Esophagus squamous epithelium (tissue), 4 donors: ENCODE results near the gene TFAP2B.

Experiments
- CTCF ChIP-seq, 6 experiments: fragments of 450-650 bp in 4 of 6; fragments of 200-600 bp in 2 of 6; sonication (generic) in 2 of 6; IDR thresholded peaks; one replicate each; pipeline ENCODE4 v1.5.1; 2016 to 2019; ENCODE audit warnings: antibody characterized with exemption in 6 of 6, mild to moderate bottlenecking in 4 of 6, moderate library complexity in 4 of 6
- POLR2A ChIP-seq, 4 donors: fragments of 450-650 bp; IDR thresholded peaks; one replicate each; pipeline ENCODE4 v1.6.1; 2017; ENCODE audit warnings: antibody characterized with exemption in 4 of 4, mild to moderate bottlenecking in 4 of 4, moderate library complexity in 3 of 4

GRCh38 chr6:50834929-50835410, 16.3 kb downstream of the TFAP2B start:
- no peak for TF ChIP-seq POLR2A (IDR thresholded peaks at IDR 0.05)
- TF ChIP-seq CTCF (IDR thresholded peaks at IDR 0.05), result no peak
